Activated CD4-positive, alpha-beta T cell treated with anti-CD3 and anti-CD28 coated beads for 24 hours (primary cell): Measurements from ENCODE around the gene NME4.

ENCODE experiments used
- DNase-seq, 2 donors: peaks; one replicate each; pipeline ENCODE4 v3.0.0-alpha.2; 2020; ENCODE audit warnings: low read depth in 2 of 2

Gene NME4

GRCh38 chr16:426906-427249, 29.9 kb downstream of the NME4 start:
- DNase-seq: no peak

- DNase-seq: no peak
These were observed 30.3 kb downstream of the NME4 start for GRCh38 chr16:427250-427649.

GRCh38 chr16:430904-431303, 33.9 kb downstream of the NME4 start:
- no peak for DNase-seq

- no peak for DNase-seq
These were observed 43.6 kb downstream of the NME4 start for GRCh38 chr16:440627-441026.

GRCh38 chr16:441447-441846, 44.4 kb downstream of the NME4 start:
- no peak for DNase-seq

GRCh38 chr16:442976-443375, 46.0 kb downstream of the NME4 start:
- no peak for DNase-seq

GRCh38 chr16:444027-444426, 47.0 kb downstream of the NME4 start:
- DNase-seq: no peak

- DNase-seq: no peak
These were observed 48.6 kb downstream of the NME4 start for GRCh38 chr16:445566-445965.
